Retinal pigment epithelial cell (primary cell): Measurements from ENCODE around the gene RAB3IL1.

Experiments
- DNase-seq: peaks from one replicate; pipeline ENCODE4 v3.0.0-alpha.2; 2010; ENCODE audit warnings: low read depth
- H3K4me3 ChIP-seq: 2 replicates; pipeline ENCODE4 v1.5.1; 2011; ENCODE audit warnings: mild to moderate bottlenecking, low read length, control low read depth, moderate library complexity
- CTCF ChIP-seq: conservative IDR thresholded peaks from 2 replicates; pipeline ENCODE4 v1.5.1; 2011; ENCODE audit warnings: low read depth, low read length, control low read depth, inconsistent platforms

The RAB3IL1 gene

DNA sequence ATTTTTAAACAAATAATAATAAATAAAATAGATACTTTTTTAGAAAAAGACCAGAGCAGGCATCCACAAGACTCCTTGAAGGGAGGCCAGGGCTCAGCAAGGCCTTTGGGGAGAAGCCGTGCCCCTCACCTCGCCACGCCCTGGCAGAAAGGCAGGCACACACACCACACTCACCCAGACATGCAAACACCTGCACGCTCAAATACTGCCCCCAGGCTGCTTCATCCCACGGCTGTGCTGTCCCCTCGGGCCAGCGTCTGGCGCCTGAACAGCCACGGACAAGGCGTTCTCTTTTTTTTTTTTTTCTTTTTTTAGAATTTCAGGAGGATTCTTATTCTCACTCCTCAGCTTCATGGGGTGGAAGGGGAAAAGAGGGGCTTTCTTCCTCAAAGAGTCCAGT lies 27.5 kb downstream of the RAB3IL1 start:
- TF ChIP-seq CTCF: no peak
- H3K4me3 ChIP-seq: no peak overlapping the region
- DNase-seq: no peak

- TF ChIP-seq CTCF: no peak
Measured at GRCh38 chr11:61888590-61888989, 28.8 kb downstream of the RAB3IL1 start.

GRCh38 chr11:61887839-61888494 lies 29.4 kb downstream of the RAB3IL1 start:
- DNase-seq: peak; percentile 37

More at GRCh38 chr11:61888590-61888989, 28.8 kb downstream of the RAB3IL1 start:
- no peak for DNase-seq
- no peak overlapping the region for H3K4me3 ChIP-seq

DNA sequence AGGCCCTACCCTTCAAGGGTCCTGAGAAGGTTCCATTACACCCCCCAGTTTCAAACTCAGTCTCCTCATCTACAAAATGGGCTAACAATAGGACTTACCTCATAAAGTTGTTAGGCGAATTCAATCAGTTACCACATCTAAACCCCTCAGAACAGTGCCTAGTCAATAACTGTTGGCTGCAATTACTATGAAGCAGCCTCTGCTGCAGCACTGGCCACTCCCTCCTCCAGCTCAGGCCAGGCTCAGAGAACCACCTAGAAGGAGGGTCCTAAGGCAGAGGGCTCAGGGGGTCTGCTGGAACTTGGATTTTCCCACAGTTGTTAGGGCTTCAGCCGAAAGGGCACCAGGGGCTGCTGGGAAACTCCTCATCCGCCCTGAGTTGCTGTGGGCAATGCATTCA lies 30.7 kb downstream of the RAB3IL1 start:
- TF ChIP-seq CTCF: no peak
- no peak overlapping the region for H3K4me3 ChIP-seq
- no peak for DNase-seq

More at GRCh38 chr11:61887839-61888494, 29.4 kb downstream of the RAB3IL1 start:
- TF ChIP-seq CTCF: no peak
- no peak overlapping the region for H3K4me3 ChIP-seq

DNA sequence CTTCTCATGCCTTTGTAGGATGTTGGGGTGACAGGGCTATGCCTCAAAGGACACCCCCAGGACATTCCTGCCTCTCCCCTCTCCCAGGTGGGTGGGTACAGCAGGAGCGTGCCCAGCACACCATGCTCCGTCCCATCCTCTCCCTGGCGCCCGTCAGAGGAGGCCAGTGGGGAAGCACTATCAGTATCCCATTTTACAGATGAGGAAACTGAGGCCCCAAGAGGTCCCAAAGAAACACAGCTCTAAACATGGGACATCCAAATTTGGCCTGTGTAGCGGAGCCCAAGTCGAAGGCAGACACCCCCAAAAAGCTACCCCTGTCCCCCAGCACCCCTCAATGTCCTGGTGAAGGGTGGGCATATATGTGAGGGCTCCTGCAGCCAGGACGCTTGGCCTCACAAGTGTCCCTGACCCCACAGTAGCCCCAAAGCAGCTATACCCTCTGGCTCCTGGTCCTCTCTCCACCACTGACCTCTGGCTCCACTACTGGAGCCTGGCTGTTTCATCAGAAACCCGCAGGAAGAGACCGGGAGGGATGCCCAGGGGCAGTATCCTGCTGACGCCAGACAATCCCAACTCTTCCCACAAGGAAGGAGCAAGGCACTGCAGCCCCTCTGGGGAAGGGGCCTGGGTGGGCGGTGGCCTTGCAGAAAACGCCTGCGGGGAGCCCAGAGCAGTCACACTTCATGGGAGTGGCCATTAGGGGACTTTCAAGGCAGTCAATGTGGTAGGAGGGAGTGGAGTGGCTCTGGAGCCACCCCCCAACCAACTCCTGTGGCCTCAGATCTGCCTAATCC lies 31.4 kb downstream of the RAB3IL1 start:
- TF ChIP-seq CTCF: no peak
- DNase-seq: no peak
- H3K4me3 ChIP-seq: no peak overlapping the region

GRCh38 chr11:61885166-61885778 lies 32.1 kb downstream of the RAB3IL1 start:
- H3K4me3 ChIP-seq: no peak overlapping the region
- no peak for DNase-seq
- TF ChIP-seq CTCF: no peak
